HG03095 (cell line): Measurements from ENCODE around the gene CHID1.
A peak's percentile ranks its signal among the peaks of the same experiment; 100 is the strongest.

Experiments
- ATAC-seq: cut with Tn5 transposase; IDR thresholded peaks from one replicate; pipeline ENCODE4 v1.9.1; 2021; ENCODE audit warnings: moderate library complexity; ENCODE audit not compliant: unreplicated experiment

CHID1 gene

GRCh38 chr11:850775-851763 is 59.5 kb downstream of the CHID1 start:
- no peak for ATAC-seq

DNA sequence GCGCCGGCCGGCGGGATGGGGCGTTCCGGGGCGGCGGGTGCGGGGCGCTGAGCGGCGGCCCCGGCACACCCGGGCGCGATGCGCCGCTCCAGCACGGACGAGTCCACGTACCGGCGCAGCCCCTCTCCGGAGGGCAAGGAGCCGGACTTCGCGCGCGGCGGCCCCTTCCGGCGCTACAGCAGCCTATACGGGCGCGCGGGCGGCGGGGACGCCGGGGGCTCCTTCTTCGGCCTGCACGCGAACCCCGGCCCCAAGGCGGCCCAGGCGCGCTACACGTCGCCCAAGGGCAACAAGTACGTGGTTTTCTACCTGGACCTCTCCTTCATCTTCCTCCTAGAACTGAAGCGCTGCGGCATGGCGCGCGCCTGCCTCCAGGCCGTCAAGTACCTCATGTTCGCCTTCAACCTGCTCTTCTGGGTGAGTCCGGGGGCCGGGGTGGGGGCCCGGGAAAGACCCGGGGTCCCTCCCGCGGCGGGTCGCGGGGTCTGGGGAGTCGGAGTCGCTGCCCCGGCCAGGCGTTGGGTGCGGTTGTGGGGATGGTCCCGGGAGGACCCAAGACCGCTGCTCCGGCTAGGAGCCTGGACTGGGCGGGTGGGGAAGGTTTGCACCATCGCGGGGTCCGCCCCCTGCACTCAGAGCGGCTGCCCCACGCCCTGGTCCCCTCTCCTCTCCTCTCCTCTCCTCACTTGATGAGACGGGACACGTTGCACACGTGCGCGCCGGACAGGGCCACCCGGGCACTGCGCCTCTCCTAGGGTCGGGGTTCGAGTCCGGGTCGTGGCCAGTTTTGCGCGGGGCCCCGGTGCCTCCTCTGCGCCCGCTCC is 60.4 kb downstream of the CHID1 start:
- no peak for ATAC-seq

- no peak for ATAC-seq
Measured at GRCh38 chr11:849104-849824, 61.3 kb downstream of the CHID1 start.

- no peak for ATAC-seq
Measured at GRCh38 chr11:848380-848931, 62.2 kb downstream of the CHID1 start.

GRCh38 chr11:847876-848275 is 62.7 kb downstream of the CHID1 start:
- no peak for ATAC-seq

- no peak for ATAC-seq
Measured at GRCh38 chr11:846496-847098, 64.0 kb downstream of the CHID1 start.

GRCh38 chr11:845872-846495 is 64.6 kb downstream of the CHID1 start:
- no peak for ATAC-seq

GRCh38 chr11:844693-845644 is 65.6 kb downstream of the CHID1 start:
- no peak for ATAC-seq

DNA sequence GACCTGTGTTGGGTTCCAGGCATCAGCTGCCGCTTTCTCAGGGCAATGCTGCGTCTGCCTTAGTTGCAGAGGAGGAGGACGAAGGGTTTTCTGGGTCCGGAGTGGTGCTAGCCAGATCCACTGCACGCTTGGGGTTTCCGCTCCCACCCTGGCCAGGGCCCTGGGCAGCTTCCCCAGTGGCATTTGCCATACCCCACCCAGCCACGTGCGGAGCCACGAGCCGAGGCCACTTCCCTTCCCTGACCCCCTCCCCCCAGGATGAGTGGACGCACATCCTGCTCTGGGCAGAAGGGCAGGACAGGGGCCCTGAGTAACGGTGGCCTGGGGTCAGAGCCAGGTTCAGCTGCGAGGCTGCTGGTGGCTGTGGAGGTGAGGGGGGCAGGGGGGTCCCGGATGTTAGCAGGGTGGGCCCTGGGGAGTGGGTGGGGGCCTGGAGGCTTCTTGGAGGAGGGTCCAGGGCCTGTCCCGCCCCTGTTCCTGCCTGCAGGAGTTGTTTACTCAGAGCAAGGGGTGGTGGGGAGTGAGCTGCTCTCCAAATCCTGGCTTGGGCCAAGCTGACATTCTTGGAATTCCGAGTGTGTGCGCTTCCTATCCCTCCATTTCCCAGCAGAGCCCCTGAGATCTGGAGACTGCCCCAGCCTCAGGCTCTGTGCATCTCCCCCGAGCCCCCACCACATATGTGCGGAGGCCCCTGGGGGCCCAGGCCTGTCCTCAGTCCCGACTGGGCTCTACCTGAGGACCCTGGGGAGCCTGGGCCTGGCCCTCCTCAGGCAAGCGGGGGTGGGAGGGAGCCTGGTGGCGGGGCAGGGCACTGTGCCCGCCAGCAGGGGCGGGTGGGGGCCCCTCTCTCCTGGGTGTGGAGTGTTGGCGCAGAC is 66.6 kb downstream of the CHID1 start:
- no peak for ATAC-seq

GRCh38 chr11:843086-843734 is 67.4 kb downstream of the CHID1 start:
- no peak for ATAC-seq

DNA sequence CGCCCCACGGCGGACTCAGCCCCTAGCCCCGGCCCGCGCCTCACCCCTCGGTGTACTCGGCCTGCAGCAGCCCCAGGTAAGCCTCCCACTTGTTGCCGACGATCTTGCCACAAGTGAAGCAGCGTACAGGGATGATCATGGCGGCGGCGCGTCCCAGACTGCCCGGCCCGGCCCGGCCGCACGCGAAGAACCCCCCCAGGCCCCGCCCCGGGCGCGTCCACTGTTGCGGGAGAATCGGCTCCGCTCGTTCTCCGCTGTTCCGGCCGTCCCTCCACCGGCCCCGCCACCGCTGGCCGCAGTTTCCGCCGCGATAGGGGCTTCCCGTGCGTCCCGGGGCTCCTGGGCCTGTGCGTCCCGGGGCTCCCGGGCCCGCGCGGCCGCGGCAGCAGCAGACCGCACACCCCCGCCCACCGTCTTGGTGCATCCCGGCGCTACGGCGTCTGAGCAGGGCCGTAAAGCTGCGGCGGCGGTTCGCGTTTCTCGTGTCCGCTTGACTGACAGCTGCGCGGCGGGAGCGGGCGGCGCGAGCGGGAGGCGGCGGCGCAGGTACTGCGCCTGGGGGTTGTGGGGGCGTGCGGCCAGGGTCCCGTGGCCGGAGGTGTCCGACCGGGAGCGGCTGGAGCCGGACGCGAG is 68.1 kb downstream of the CHID1 start, which contains the start of the genes POLR2L and TSPAN4:
Gene POLR2L, minus strand, starts transcription at position 160 of the 633 bp plus-strand sequence. Its CDS starts 21 bp downstream, at position 139.
Gene TSPAN4, plus strand, starts transcription at position 483 of the 633 bp plus-strand sequence. CDS start 7,453 bp downstream, outside the sequence.
- peak; percentile 50 for ATAC-seq

DNA sequence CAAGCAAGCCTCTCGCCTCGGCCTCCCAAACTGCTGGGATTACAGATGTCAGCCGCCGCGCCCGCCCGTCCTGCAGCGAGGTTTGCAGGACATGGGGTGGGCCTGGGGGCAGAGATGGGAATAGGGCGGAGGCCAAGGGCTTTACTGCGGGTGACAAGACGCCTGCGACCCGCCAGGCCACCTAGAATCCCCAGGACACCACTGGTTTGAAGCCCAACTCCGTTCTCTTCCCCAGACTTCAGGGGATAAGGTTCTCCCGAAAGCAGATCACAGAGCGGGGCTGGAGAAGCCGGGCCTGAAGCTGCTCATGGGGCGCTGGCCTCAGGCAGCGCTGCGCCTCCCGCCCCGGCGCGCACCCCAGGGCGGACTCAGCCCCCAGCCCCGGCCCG is 68.6 kb downstream of the CHID1 start:
- ATAC-seq = peak; percentile 14

DNA sequence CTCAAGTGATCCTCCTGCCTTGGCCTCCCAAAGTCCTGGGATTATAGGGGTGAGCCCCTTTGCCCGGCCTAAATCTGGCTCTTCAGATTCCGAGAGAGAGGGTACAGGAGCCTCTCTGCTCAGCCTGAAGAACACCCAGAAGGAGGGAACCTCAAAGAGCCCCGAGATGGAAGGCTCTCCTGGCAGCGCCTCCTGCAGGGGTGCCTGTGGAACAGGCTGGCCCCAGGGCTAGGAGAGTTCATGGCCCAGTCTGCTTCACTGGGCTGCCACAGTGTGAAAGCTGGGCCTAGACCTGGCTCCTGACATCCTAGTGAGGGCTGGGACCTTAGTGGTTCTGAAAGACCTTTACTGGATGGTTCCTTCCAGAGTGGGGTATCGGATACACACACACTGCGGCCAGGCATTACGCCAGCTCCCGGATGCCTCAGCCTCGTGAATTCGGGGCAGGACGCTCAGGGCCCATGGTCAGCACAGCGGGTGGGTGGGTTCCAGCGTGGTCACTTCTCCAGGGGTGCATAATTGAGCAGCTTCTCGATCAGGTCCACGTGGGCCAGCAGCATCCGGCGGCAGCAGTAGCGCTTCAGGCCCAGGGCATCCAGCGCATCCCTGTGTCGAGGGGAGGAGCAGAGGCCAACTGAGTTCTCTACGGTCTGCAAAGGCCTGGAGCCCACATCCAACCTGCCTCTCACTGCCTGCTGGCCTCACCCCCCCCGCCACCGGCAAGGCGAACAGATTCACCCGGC is 70.6 kb downstream of the CHID1 start:
- no peak for ATAC-seq

DNA sequence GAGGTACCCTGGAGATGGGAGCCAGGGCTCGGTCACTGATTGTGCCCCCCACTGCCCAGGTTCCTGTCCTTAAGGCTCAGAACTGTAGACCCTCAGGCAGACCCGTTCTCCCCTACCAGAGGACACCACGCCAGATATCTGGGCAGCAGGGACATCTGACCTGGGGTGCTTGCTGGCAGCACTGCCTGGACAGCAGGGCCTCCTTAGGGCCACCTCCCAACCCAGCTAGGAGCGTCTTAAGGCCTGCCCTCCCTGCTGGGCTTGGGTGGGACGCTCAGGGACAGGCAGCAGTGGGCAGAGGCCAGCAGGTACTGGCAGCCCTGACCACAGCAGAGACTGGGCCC is 71.4 kb downstream of the CHID1 start:
- no peak for ATAC-seq

DNA sequence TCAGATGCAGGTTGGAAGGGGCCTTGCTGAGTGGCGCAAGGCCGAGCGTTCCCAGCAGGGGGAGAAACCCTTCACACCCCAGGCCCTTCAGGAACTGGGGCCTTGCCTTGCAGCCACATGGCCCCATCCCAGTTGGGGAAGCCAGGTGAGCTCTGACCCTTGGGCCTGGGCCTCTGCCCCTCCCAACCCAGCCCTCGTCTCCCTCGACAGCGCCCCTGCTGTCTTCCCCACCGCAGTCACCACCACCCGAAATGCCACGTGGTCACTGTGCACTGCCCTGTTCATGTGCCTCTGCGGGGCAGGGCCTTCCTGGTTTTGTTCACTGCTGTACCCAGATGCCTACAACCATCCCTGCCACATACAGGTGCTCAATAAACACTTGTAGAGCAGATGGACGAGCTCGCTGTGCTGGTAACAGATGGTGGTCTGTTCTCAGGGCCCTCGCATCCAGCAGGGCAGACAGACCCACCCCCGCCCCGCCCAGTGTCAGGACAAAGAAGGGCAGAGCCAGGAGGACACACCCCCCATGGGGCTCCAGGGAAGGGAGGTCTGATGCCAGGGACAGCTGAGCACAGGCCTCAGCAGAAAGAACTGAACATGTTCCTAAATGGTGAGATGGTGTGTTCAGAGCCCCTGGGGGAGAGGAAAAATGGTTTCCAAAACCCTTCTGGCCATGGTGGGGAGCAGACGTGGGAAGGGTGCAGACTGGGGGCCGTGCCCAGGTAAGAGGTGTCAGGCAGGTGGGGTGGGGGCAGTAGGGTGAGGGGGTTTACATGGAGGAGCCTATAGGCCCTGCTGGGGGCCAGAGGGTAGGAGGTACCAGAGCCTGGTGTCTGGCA is 72.0 kb downstream of the CHID1 start:
- ATAC-seq = no peak
